Putamen (tissue), 1 donor: Measurements from ENCODE around the gene ARVCF.
"Not testable (repeated sequence)": the region's sequence is repeated elsewhere in the genome, so short reads cannot be mapped to it uniquely, and the experiment has no call there.

ENCODE experiments used
- DNase-seq: peaks from one replicate; pipeline ENCODE4 v3.0.0-alpha.2; 2016; ENCODE audit warnings: low spot score

Gene ARVCF

GRCh38 chr22:19936513-19936912 is 80.1 kb downstream of the ARVCF start:
- DNase-seq = no peak

- not testable (repeated sequence) for DNase-seq
These were observed 81.4 kb downstream of the ARVCF start for GRCh38 chr22:19935123-19935718.

GRCh38 chr22:19933341-19934241 is 83.0 kb downstream of the ARVCF start:
- no peak for DNase-seq

DNA sequence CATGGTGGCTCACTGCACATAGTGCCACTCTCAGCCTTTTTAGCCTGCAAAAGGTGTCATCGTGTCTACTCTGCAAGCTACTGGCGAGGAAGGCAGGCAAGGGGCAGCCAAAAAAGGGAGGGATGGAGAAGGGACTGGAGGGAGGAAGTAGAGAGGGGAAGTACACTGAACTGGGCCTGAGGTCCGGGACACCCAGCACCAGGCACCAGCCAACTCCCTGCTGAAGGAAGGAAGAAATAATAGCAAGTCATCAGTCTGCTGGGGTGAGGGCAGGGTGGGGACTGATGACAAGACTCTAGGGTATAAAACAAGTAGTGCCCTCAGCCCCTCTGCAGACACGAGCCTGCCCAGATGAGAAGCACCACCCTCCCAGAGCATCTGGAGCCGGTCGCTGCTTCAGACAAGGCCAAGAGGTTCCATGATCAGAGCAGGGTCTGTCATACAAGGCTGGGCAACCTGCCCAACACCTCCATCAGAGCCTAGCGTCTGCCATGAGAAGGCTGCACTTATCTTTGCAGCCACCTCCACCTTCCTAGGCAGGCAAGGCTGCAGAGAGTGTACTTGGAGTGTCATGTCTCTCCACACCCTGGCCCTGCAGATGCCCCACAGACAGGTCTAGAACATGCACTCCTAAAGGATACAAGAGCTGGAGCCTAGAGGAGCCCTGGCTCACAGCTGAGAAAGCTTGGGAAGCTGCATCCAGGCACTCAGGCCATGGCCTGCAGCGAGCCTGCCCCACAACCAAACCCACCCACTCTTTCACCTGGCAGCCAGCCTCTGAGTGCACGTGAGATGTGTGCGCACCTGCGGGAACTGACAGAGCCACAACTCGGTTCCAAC is 84.0 kb downstream of the ARVCF start:
- no peak for DNase-seq

DNA sequence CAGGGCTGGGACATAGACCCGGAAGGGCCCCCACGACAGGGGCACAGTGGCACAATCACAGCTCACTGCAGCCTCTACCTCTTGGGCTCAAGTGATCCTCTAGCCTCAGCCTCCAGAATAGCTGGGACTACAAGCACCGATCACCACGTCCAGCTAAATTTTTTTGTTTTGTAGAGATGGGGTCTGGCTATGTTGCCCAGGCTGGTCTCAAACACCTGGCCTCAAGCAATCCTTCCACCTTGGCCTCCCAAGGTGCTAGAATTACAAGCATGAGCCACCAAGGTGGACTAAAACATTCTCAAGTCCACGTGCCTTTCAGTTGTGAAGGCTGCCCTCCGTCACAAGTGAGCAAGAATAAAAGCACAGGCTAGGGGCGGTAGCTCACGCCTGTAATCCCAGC is 85.1 kb downstream of the ARVCF start:
- no peak for DNase-seq

DNA sequence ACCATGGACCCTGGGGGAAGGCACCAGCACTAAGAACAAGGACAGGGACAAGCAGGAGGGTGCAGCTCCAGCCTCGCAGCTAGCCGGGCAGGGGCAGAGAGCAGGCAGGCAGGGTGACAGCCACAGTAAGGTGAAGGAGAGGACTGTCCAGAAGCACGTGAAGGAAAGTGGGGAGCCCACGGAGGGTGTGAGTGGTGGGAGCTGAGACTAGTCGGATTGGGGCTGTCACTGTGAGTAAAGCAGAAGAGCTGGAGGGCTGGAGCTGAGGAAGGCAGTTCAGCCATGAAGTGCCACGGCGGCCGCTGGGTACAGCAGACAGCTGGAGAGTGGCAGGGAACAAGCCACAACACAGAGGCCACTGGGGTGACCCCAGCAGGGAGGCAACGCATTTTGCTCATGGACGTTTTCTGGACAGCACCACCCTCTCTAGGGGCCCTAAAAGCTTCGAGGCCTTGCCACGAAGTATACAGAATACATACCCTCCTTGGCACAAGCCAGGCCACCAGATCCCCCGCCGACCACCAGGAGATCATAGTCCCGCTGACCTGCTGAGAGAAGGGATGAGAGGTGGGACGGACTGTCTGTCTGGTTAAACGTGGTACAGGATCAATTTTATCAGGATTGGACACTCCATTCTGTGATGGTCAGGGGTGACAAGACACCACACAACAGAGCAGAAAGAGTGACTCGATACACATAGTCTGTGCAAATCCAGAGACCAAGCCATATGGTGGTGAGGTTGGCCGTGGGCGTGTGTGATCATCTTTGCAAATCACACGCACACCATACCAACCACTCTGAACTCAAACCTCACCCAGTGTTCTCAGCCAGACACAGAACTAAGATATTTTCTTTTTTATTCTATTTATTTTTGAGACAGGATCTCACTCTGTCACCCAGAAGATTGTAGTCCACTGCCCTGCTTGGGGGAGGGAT is 85.8 kb downstream of the ARVCF start:
- no peak for DNase-seq

DNA sequence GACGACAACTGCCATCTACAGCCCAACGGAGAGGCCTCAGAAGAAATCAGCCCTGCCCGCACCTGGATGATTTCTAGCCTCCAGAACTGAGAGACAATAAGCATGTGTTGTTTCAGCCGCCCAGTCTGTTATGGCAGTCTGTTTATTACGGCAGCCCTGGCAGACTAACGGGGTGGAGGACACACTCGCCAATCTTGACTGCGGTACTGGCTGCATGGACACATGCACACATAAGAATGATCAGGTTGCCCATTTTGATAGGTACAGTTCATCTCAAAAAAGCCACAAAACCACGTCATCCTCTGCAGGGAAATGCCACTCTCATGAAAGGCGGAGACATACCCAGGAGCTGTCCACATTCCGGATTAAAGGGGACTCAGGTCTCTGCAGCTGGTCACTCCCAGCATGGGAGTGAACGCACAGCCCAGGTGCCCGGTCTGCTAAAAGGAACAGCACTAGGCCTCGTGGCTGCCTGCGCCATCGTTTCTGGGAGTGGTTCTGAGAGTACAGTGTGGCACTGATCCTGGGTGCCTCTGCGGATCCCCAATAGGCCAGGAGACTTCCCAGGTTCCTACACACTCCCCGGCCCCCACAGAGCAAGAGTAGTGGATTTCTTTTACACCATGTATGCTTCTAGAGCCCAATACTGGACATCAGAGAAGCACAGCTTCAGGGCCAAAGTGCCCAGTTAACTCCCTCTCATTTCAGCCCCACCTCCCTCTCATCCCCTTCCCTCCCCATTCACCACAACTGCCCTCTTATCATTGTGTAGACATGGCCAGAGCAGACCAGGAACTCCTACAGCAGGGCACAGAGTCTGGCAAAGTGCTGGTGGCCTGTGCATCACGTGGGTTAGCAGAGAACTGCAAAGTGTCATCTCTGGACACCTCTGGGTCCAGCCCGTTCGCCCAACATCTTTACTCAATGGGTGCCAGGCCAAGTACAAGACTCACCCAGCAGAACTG is 86.8 kb downstream of the ARVCF start:
- DNase-seq = no peak

- no peak for DNase-seq
These were observed 88.4 kb downstream of the ARVCF start for GRCh38 chr22:19928207-19928606.

DNA sequence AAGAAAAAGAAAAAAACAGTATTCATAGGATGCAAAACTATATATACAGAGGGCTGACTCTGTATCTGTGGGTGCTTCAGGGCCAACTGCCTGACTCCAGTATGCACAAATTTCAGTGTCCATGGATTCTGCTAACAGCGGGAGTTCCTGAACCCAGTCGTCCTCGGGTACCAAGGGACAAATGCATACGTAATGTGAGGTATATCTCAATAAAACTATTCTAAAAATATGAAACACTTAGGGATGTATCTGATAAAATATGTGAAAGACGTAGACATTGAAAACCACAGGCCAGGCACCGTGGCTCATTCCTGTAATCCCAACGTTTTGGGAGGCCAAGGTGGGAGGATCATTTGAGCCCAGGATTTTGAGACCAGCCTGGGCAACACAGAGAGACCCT is 88.9 kb downstream of the ARVCF start:
- DNase-seq = no peak

- not testable (repeated sequence) for DNase-seq
These were observed 90.6 kb downstream of the ARVCF start for GRCh38 chr22:19926028-19926427.

GRCh38 chr22:19923914-19924513 is 92.6 kb downstream of the ARVCF start:
- no peak for DNase-seq

DNA sequence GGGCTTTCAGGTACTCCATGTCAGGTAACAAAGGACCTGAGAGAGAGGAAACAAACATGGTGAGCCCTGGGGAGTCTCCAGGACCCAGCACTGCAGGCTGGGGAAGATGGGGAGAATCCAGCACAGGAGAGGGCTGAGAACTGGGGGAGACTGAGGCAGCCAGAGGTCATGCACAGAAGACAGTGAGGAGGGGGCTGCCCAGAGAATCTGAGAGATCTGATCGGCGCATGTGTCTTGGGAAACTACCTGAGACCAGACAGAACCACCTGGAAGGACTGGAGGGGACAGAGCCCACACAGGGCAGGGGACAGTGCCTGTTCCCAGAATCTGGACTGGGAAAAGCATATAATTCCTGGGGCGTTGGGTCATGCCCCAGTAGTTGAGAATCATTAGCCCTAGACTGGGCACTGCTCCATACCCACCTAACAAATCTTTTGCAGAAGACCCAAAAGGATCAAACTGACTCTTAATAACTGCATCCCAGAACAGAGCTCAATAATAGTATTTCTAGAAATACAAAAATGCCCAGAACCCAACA is 95.0 kb downstream of the ARVCF start:
- no peak for DNase-seq
